HG03378 (cell line): Measurements from ENCODE around the gene ZNRF2.

Experiments used
- ATAC-seq: cut with Tn5 transposase; IDR thresholded peaks from one replicate; pipeline ENCODE4 v1.9.1; 2021; ENCODE audit warnings: mild to moderate bottlenecking, moderate library complexity; ENCODE audit not compliant: unreplicated experiment

Gene ZNRF2

DNA sequence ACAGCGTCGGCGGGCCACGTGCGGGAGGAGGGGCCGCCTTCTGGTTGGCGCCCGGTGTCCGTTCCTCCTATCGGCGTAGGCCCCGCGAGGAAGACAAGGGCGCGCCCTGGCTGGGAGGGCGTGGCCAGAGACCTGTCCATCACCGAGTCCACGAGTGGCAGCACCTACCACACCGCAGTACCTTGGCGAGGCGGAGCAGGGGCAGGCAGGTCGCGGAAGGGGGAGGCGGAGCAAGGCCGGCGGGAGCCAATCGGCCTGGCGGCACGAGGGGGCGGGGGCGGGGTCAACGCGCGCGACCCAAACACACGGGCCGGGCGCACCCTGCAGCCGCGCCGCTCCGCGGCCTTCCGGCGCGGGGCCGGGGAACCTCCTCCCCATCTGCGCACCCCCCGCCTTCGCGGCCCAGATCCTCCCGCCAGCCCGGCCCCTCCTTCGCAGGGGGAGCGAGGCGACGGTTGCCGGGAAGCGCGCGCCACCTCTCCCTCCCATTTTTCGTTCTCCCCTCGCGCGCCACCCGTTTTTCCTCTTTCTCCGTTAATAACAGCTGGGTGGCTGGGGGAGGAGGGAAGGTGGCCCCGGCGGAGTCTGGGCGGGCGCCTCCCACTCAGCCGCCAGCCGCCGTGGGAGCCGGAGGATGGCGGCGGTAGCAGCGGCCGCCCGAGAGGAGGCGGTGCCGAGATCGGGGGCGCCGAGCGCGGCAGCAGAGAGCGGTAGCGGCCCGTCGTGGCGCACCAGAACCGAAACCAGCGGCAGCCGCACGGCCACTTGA is at the start of gene ZNRF2:
ZNRF2 (plus strand) TSS at position 300 of the 769 bp plus-strand sequence. CDS start 761 bp downstream, outside the sequence.
- peak; percentile 94 for ATAC-seq

DNA sequence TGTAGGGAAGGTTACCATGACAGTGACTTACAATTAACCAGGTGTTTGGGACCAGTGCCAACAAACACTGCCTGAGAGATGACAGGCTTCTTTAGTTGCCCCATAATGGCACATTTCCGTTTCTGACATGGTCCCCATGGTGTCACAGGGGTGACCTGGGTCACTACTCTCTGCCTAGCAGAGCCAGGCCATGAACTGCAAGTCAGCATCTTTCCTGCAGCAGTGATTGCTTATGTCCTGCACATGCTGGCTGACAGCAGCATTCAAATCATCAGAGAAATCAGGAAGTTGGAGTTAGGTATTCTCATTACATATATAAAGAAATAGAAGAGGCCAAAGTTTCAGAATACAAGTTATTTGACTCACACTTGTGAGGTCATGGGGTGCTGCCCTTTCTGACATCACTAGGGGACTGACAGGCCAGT is 47.1 kb upstream of the ZNRF2 start:
- ATAC-seq = peak; percentile 39

DNA sequence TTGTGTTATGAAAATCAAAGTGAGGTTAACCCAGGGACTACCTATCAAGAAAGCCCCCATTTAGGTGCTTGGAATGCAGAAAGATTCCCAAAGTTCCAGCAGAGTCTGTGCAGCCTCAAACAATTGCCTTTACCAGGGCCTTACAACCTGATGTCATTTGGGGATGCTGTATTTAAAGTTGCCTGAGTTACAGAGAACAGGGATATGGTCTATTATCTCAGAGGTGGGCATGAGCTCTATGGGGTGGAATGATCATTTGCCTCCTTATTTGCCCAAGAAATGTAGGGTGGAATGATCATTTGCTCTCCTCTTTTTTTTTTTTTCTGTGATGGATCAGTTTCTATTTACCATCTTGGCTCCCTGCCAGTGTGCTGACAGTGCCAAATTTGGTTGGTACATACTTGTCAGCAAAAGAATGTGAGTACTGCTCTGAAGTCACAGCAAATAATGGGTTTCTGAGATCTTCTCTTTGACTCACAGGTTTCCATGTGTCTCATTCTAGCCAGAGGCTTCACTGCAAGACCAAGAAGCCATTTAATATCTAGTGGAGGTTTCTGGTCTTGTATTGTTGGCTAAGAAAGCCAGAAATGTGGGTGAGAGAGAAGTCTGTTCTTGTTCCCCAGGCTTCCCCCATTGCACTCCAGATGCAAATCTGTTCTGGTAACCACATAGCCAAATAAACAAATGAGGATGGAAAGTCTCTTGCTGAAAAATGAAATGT is 45.5 kb upstream of the ZNRF2 start:
- peak; percentile 62 for ATAC-seq

DNA sequence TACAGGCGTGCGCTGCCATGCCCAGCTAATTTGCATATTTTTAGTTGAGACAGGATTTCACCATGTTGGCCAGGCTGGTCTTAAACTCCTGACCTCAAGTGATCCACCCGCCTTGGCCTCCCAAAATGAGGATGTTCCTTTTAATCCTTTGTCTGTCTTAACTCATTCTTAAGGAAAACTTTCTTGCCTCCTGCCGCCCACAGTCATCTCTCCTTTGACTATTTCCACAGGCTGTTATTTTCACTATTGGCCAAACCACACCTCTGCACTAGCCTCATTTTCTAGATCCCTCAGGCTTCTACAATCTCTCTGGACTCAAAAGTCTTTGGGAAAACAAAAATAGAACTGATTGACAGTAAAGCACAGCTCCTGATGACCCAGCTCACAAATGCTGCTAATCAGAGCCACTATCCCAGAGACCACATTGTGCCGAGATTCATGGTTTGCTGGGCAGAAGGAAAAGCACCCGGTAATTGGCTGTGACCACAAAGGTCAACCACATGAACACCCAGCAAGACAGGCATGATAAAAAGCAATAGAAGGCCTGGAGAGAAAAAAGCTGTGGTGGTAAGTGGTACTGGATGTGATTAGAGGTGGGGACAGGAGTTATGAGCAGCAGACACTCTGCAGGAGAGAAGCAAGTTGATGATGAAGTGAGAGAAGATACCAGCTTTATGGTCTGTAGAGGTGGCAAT is 44.1 kb upstream of the ZNRF2 start:
- ATAC-seq = no peak

DNA sequence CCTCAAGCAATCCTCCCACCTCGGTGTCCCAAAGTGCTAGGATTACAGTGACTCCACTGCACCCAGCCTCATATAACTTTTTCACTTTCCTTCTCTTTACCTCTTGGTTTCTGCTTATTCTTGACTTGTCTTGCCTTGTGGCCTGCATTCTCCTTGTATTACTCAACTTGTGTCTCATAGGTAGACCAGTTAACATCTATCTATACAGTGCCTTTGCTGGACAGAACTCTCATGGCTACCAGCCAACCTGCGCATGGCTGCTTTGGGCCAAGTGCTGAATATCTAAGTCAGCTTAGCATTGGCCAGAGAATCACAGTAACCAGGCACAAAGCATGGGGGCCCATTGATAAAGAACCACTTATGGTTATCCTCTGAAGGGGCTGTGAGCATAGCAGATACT is 42.6 kb upstream of the ZNRF2 start:
- no peak for ATAC-seq

DNA sequence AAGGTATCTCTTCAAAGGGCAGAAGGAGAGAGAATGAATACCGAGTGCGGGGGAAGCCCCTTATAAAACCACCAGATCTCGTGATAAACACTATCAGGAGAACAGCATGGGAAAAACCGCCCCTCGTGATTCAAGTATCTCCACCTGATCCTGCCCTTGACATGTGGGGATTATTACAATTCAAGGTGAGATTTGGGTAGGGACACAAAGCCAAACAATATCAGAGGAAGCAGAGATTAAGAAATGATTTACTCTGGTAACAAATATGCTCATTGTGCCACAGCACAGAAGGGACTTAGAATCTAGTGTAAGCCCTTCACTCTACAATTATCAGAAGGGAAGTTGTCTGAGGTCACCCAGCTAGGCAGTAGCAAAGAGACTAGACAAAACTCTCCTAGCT is 40.1 kb upstream of the ZNRF2 start:
- no peak for ATAC-seq

DNA sequence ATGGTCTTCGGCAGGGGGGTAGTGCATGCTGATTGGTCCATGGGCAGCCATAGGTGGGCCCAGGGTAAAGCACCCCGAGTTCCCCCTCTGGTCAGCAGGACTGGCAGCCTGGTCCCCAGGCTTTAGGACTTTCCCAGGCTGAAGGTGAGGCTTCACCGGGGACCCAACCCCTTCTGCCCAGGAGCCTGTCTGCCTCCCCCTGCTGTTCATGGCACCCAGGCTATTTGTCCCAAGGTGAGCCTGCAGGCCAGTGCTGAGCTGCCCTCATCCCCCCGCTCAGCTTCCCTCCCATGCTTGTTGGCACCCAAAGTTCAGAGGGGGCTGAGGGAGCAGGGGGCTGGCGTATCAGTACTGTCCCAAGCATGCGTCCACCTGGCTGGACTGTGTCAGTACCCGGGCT is 38.5 kb upstream of the ZNRF2 start:
- no peak for ATAC-seq

DNA sequence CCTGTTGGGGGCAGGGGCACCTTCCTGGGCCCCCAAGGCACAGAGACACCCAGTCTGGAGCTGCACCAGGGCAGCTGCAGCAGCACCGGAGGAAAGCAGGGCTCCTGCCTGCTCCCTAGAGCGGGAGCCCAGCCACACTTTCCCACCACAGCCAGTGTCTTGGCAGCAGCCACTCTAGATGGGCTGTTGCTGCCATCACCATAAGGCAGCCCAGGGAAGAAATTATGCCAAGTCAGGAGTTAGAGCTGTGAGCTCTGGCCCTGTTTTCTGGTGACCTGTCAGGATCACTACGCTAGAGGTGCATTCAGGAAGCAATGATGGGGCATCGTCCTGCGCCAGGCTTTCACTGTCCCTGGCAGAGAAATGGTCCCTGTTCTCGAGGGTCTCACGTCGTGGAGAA is 38.0 kb upstream of the ZNRF2 start:
- ATAC-seq = no peak

DNA sequence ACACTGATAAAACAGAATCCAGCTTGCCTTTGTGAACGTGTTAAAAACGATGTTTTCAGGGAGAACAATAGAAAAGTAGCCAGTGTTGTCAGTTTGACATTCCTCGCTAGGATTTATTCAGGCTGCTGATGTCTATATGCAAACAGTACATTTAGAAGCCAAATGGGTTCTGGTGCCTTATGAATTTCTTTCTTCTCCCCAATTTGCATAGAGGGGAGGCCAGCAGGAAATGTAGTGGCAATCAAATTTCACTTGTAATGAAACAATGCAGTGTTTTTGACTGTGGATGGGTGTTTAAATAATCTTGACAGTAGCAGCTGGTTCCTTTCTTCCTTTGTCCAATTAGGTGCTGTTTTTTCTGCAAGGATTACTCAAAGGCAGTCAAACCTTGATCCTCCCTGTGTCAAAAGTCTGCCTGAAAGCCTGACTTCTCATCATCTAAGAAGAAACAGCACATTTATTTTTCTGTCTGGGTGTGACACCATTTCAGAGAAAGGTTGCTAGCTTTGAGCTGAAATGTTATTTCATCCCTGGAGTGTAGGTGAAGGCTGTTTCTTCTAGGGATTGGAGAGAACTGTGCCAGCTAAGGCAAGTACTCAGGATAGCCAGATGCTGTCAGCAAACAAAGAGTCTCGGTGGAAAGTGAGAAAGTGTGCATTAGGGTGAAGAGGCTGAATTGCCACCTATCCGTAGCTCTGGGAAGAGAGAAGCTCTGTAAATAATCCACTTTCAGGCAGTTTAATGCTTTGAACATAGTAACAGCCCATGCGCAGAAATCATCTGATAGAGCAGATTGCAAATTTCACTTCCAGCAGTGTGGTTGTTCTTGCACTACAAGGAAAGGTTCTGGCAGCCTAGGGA is 36.6 kb upstream of the ZNRF2 start:
- ATAC-seq = no peak

DNA sequence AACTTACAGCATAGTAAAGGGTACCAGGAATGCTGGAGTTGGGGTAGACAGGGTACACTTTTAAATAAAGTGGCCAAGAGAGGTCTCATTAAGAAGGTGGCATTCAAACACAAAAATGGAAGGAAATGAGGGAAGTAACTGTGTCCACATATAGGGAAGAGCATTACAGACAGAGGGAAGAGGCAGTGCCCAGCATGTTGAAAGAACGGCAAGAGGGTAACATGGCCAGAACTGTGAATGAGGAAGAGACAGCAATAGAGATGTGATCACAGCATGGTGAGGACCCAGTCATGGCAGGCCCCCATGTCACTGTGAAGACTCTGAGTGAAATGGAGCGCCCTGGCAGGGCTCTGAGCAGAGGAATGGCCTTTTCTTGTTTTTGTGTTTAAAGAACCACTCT is 35.1 kb upstream of the ZNRF2 start:
- ATAC-seq = no peak

DNA sequence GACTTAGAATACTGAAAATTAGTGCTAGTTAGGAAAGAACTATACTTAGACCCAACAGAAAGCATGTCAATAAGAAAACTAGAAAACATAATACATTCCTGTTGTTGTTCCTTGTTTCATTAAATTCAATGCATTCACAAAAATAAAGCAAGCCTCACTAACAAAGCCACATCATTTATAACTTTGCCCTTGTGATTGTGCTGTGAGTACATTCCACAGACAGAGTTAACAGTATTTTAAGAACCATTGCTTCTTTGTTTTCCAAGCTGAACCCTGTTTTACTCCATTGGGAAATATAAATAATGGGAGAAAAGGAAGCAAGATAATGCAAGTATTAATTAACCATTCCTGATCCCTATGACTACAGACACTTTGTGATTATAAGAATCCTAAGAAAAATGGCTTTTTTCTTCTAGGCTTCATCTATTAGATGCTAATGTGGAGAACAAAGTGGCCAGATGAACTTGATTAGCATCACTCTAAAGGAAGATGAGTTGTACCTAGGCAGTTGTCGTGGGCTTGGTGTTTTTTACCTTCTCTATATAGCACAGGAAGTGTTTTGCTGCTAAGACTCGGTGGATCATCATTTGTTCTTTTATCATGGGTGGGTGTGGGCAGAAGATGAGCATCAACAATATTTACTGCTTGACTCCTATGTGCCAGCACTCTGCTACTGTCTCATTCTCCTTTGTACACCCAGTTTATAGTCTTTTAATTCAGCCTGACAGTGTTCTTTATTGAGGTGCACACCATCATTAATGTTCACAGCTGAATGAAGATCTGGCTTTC is 34.2 kb upstream of the ZNRF2 start:
- ATAC-seq = no peak

DNA sequence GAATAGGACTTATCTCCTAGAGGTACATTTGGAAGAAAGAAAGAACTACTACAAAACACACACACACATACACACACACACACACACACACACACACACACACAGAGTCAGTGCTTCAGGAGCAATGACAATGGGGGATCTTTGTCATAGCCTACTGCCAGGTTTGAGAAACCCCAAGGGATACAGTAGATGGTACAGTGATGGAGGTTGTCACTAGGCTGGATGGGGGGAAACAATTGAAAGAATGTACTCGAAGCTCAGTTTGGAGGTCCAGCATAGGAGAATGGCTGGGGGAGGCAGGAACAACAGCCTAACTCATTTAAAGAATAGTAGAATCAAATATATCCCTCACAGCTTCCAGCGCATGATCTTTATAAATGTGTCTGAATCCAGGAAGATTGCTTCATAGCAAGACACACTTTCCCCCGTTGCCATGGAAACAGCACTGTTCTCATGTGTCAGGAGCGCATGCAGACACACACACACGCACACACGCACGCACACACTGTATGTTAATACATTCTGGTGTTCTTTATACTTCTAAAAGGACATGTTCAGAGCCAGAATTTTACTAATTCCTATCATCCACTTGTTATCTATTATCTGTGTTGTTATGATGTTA is 32.6 kb upstream of the ZNRF2 start:
- no peak for ATAC-seq

DNA sequence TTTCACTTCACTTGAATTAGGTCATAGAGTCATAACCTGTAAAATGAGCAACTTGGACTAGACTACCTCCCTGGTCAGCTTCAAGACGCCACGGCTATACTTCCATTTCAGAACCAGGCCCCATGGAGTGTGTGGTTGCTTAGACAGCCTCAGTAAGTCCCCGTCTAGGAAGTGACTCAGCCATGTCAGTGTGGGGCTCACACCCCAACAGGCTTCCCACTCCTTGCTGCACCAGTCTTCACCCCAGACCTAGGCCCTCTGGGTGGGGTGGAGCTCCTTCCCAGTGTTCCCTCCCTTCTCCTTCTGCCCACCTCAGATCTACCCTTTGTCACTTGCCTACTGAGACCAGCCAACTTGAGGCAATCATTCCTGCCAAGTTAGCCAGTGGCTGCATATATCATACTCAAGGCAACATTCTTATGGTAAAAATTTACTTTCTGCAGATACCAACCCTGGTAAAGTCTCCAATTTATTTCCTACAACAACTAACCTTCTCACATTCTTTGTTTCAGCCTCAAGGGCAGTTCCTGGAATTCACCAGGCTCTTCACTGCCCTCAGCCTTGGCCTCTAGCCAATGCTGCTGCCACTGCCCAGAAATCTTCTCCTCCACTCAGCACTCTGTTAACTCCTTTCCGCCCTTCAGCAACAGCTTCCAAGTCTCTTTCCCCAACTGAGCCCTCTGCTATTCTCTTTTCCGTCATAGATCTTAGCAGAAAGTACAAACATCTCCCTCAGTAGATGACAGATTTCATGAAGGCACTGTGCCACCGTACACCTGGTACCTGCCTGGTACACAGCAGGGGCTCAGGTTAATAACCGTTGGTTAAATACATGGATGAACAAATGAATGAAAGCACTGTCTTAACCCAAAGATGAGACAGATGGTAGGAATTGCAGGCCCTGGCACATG is 31.3 kb upstream of the ZNRF2 start:
- ATAC-seq = no peak

DNA sequence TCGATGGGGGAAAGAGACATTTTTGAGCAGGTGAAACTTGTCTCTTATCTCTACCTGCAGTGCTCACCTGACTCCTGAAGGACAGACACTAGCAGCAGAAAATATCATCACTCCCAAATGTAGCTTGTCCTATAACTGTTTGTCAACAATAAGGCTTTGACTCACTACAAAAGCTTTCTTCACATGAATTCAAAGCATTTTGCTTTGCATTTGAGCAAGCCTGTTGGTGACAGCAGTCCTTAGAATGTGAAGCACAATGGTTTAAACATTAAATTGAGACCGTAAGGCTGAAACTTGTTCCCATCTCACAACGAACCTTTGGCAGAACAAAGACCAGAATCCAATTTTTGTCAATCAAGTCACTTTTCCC is 30.6 kb upstream of the ZNRF2 start:
- no peak for ATAC-seq

DNA sequence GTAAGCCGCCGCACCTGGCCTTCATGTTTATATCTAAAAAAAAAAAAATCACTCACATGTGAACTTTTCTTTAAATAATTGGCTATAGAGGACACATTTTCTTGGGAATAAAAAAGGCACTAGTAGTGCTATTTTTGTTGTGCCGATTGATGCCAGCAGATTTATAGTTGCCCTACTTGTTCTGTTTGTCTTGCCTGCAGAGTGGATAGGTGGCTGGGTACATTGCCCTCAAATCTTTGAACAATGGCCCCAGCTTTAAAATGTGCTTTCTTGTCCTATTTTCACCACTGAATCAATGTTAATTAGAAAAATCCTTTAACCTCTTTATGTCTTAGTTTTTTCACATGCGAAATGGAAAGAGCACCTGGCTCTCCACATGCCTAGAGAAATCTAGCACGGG is 30.1 kb upstream of the ZNRF2 start:
- no peak for ATAC-seq

DNA sequence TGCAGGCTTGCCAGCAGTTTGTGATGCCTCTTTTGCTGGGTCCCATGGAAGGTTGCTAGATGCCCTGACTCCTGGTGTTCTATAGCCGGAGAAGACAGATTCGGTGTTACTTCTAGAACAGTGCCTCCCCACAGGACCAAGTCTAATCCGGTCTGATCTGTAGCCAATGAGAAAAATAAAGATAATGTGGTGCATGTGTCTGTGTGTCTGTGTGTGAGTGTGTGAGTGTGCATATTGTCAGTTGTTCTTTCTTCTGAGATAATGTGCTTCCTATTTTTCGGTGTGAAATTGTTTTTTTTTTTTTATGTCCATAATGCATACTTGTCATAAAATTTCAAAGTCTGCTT is 29.7 kb upstream of the ZNRF2 start:
- ATAC-seq = no peak

DNA sequence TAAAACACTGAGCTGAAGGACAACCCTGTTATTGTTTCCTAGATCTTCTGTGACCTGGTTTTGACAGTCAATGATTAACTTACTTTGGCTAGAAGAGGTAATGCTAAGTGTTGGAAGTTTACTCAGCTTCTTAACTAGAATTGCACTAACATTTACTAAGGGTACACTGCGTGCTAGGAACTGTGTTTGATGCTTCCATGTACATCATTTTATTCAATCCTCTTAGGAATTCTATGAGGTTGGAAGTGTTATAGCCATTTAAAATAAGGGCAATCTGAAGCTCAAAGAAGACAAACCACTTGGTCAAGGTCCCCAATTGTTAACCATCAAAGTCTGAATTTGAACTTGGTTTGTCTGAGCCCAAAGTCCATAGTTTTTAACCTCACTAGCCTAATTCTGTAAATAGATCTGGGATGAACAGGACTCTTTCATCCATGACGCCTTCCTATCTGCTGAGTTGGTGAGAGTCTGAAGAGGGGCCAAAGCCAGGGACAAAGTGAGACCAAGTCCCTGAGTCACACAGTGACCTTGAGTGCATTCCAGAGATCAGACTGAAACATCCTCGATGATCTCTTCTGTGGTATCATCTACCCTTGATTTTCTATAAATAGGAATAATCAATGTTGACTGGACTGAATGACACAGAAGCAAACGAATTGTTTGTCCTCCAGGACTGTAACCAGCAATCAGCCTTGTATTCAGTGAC is 29.2 kb upstream of the ZNRF2 start:
- ATAC-seq = peak; percentile 72

DNA sequence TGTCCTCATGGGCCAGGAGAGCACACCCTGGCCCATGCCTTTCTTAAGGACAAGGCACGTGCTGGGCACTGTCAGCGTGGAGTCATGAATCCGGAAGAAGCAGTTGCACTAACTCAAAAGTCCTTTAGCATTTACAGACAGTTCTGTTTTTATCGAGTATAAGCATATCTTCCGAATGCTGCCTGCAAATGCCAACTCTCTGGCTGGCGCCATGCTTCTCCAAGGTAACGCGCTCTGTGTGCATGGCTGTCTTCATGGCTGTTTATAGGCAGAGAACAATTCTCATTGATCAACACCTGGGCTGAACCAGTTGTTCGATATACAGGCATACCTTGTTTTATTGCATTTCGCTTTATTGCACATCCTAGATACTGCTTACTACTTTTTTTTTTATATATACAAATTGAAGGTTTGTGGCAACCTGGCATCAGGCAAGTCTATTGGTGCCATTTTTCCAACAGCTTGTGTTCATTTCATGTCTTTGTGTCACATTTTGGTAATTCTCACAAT is 28.0 kb upstream of the ZNRF2 start:
- ATAC-seq = no peak
